ENCODE measurements around the gene FAM200A. TPM values are rescaled to one million over a fixed set of nuclear protein-coding genes. Genes with fewer than 3 reads are reported as not detected.
A peak's percentile ranks its signal among the peaks of the same experiment; 100 is the strongest.

FAM200A gene
- total RNA-seq, 1 experiment from 2014 or later, result 4.7 TPM

- Histone ChIP-seq H3K36me3 (ENCODE audit: control insufficient read depth in 1 of 2, insufficient read depth in 2 of 2, low read length in 2 of 2) (peaks cover 12 to 23% of the 10 kb centered on the region in 2 experiments), H3K4me1 (ENCODE audit: control insufficient read depth in 1 of 2, insufficient read depth in 2 of 2, low read length in 2 of 2) (peaks cover 22 to 42% of the 10 kb centered on the region in 2 experiments), H3K27ac (ENCODE audit: low read depth, low read length) (peak overlapping the region; percentile 93), H3K4me3 (replicated peaks in 1 of 2; ENCODE audit: low read depth in 1 of 2, low read length in 2 of 2) (peak overlapping the region; percentile 90 to 95), H3K9me2 (ENCODE audit: insufficient read depth) (no peaks in the 10 kb centered on the region), H3K9me3 (ENCODE audit: control insufficient read depth in 1 of 2, insufficient read depth in 1 of 2, low read depth in 1 of 2, low read length in 2 of 2) (no peaks in the 10 kb centered on the region), H3K27me3 (ENCODE audit: insufficient read depth, low read length) (no peaks in the 10 kb centered on the region), H2AFZ (ENCODE audit: low read depth, low read length, poor library complexity, severe bottlenecking) (no peak overlapping the region), H4K20me1 (ENCODE audit: insufficient read depth) (no peaks in the 10 kb centered on the region), H3K4me2 (ENCODE audit: low read length) (peak overlapping the region; percentile 79), H3K9ac (ENCODE audit: low read length) (peak overlapping the region; percentile 96), H3K79me2 (ENCODE audit: insufficient read depth, low read length) (peaks cover 58% of the 10 kb centered on the region)
- RAD21 ChIA-PET (ENCODE audit: low non-redundant PET in 1 of 2, low total read pairs in 2 of 2, uncharacterized antibody in 2 of 2, unreplicated experiment in 2 of 2), result no interaction called here
- intact Hi-C loops (cut with micrococcal nuclease), result loop anchor here (5.0 kb wide), 1 partner anchor 59 kb away; the partner anchor contains the start of gene ZSCAN25
- DNase-seq (ENCODE audit: low read depth, low spot score) (no peak), ATAC-seq (peak; percentile 56)
- TF ChIP-seq TCF7L2 (IDR thresholded peaks at IDR 0.05; ENCODE audit: borderline replicate concordance, extremely low read depth, insufficient read depth, insufficient read length), result no peak
- no peak for TF ChIP-seq ZFX (IDR thresholded peaks at IDR 0.05)
- no peak for TF ChIP-seq CEBPB (IDR thresholded peaks at IDR 0.05; ENCODE audit: low read depth)
- TF ChIP-seq EGR1 (IDR thresholded peaks at IDR 0.05; ENCODE audit: low read depth), result no peak
- no peak for TF ChIP-seq CTCF (IDR thresholded peaks at IDR 0.05 in 2 of 3, conservative IDR thresholded peaks at IDR 0.05 in 1 of 3; ENCODE audit: borderline replicate concordance in 1 of 3, insufficient read depth in 1 of 3, low read depth in 2 of 3, low read length in 2 of 3)
- TF ChIP-seq ZBTB33 (IDR thresholded peaks at IDR 0.05; ENCODE audit: extremely low read depth, insufficient replicate concordance, low read length), result no peak
- no peak for TF ChIP-seq EZH2phosphoT487 (IDR thresholded peaks at IDR 0.05; ENCODE audit: borderline replicate concordance)
- no peak for TF ChIP-seq ATF3 (IDR thresholded peaks at IDR 0.05)
- TF ChIP-seq ELF1 (IDR thresholded peaks at IDR 0.05; ENCODE audit: borderline replicate concordance, low read depth), result no peak
- TF ChIP-seq JUND (IDR thresholded peaks at IDR 0.05), result no peak
- TF ChIP-seq ZNF274 (IDR thresholded peaks at IDR 0.05; ENCODE audit: low read depth, low read length), result no peak
- TF ChIP-seq MAX (IDR thresholded peaks at IDR 0.05), result no peak
- TF ChIP-seq YY1 (IDR thresholded peaks at IDR 0.05; ENCODE audit: extremely low read depth, insufficient replicate concordance, low read depth, low read length), result no peak
- POLR2A ChIA-PET, result interaction anchor here (0.7 to 1.4 kb wide), 7 partner anchors 14 to 850 kb away, joined by 3 to 8 read pairs (median 3); partner anchors contain the start of genes BUD31, ZKSCAN5 and ZSCAN25
- CTCF ChIA-PET, result no interaction called here
- BruUV-seq (replicated peaks), result no TSS peak
These were observed 6.0 kb upstream of the FAM200A start for GRCh38 chr7:99557940-99558305.

Data from HCT116 (cell line).